GM12874 (cell line): ENCODE results near the gene WASL.

Experiments
- CTCF ChIP-seq: IDR thresholded peaks from 2 replicates; pipeline ENCODE4 v1.5.1; 2011; ENCODE audit warnings: low read depth, mild to moderate bottlenecking, control low read depth, low read length, moderate library complexity; ENCODE audit not compliant: insufficient read depth

Gene WASL

GRCh38 chr7:123709525-123709924 lies 39.3 kb downstream of the WASL start:
- TF ChIP-seq CTCF, result no peak

- TF ChIP-seq CTCF, result no peak
These were observed 43.4 kb downstream of the WASL start for GRCh38 chr7:123705211-123705901.

GRCh38 chr7:123695944-123696677 lies 52.7 kb downstream of the WASL start:
- TF ChIP-seq CTCF, result no peak

- no peak for TF ChIP-seq CTCF
These were observed 56.3 kb downstream of the WASL start for GRCh38 chr7:123692471-123692877.

- no peak for TF ChIP-seq CTCF
These were observed 58.3 kb downstream of the WASL start for GRCh38 chr7:123690550-123690949.

GRCh38 chr7:123689250-123689649 lies 59.6 kb downstream of the WASL start:
- no peak for TF ChIP-seq CTCF

- TF ChIP-seq CTCF, result no peak
These were observed 61.1 kb downstream of the WASL start for GRCh38 chr7:123687727-123688126.
